GM21786 (cell line): Measurements from ENCODE around the gene USP19.
A peak's percentile ranks its signal among the peaks of the same experiment; 100 is the strongest.

Experiments used
- ATAC-seq: cut with Tn5 transposase; IDR thresholded peaks from one replicate; pipeline ENCODE4 v1.9.1; 2021; ENCODE audit not compliant: unreplicated experiment

Gene USP19

DNA sequence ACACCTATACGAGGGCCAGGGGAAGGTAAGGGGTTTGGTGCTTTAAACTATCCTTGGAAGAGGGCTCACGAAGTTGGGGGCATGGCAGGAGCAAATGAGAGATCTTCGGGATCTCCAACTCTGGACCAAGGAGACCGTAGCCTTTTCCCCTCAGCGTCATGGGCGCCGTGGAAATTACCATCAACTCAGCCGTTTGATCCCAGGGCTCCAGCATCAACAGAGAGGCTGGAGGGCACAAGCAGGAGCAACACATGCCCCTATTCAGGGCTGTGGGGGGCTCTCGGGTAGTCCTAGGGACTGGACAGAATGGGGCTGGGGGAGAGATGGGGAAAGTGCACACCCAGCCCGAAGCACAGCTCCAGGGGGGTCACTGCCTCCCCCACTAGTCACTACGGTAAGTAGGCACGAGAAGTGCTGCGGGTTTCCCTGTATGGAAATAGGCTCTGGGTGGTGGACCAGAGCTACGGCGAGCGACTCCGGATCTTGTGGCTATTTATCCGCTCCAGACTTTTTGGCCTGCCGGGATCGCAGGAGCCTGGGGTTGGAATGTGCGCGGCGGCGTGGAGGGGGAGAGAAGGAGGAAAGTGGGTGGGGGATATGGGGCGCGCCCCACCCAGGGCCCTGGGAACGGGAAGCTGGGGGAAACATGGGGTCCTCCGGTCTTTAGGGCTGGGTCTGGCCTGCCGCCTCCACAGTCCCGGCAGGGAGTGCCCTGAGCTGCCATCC lies 12.8 kb upstream of the USP19 start:
- ATAC-seq: no peak

GRCh38 chr3:49132437-49133225 lies 12.0 kb upstream of the USP19 start, which contains the start of gene LAMB2:
TSS of gene LAMB2 (minus strand) at chr3:49133050. CDS start at chr3:49132867, 183 bp downstream.
- ATAC-seq: no peak

- ATAC-seq: no peak
Observed at GRCh38 chr3:49132073-49132436, 11.4 kb upstream of the USP19 start.

- ATAC-seq: no peak
Observed at GRCh38 chr3:49131576-49131975, 11.0 kb upstream of the USP19 start.

- ATAC-seq: no peak
Observed at GRCh38 chr3:49131040-49131439, 10.4 kb upstream of the USP19 start.

- ATAC-seq: no peak
Observed at GRCh38 chr3:49124991-49125670, 4.5 kb upstream of the USP19 start.

GRCh38 chr3:49124203-49124602 lies 3.6 kb upstream of the USP19 start:
- no peak for ATAC-seq

DNA sequence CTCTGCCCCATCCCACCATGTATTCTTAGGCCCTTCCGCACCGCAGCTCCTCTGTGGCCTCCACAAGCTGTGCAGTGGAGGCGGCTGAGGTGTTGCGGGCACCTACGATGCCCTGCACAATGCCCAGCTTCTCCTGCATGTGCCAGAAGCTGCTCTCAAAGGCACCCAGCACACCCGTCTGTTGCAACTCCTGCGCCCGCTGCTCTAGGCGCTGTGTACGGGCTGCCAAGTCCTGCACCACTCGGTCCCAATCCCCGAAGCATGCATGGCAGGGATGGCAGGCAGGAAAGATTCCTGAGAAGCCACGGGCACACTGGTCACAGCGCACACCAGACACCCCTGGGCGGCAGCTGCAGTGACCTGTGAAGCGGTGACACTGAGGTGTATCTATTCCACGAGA lies 3.1 kb upstream of the USP19 start:
- ATAC-seq: no peak

GRCh38 chr3:49122886-49123545 lies 2.4 kb upstream of the USP19 start:
- ATAC-seq: no peak

DNA sequence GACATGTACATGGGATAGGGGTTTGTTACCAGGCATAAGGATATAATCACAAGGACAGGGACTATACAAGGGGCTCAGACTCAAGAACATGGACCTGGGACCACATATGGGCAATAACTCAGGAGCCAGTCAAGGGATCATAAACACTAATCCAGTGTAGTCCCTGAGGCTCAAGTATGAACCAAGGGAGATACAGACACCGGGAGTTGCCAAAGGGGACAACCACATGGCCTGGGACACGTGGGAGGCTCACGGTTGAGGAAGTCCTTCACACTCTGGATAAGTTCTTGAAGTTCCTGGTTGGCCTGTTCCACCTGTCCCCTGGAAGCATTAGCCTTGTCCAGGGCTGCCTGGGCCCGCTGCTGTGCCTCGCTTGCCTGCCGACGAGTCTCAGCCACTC lies 1.8 kb upstream of the USP19 start:
- no peak for ATAC-seq

- ATAC-seq: no peak
Observed at GRCh38 chr3:49122022-49122421, 1.4 kb upstream of the USP19 start.

GRCh38 chr3:49121132-49121736 lies 611 bp upstream of the USP19 start:
- ATAC-seq: no peak

- ATAC-seq: no peak
Observed at GRCh38 chr3:49120096-49120437, 556 bp downstream of the USP19 start.

DNA sequence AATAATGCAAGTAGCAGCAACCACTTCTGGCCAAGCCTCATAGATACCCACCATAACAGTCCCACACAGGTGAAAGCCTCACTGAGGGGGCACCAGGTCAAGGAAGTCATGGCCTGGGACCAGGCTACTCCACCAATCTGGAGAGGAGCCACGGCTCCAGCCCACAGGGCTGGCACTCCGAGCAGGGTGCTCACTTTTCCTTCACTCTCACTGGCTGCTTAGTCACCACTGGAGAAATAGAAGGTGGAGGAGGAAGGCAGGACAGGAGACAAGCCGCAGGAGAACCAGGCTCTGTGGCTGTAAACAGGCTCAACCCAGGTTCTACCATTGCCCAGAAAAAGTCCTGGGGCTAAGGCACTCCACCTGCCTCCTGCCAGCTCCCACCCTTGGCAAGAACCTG lies 1.2 kb downstream of the USP19 start:
- ATAC-seq: no peak

DNA sequence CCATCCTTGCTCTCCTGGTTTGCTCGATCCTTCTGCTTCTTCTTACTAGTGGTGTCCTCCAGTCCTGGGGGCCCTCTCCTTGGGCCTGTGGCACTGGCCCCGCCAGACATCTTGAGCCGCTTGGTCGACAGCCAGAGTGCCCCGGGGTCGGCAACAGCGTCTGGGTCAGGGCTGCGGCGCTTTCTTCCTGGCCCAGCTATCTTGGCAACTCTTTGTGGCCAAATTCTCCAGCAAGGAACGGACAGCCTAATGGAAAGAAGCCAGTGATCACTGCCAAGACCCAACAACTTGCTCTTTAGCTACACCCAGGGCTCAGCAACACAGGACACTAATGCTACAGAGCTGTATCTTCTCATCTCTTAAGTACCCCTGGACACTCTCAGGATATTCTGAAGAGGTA lies 1.6 kb downstream of the USP19 start:
- ATAC-seq: no peak

GRCh38 chr3:49112262-49112661 lies 8.4 kb downstream of the USP19 start:
- no peak for ATAC-seq

DNA sequence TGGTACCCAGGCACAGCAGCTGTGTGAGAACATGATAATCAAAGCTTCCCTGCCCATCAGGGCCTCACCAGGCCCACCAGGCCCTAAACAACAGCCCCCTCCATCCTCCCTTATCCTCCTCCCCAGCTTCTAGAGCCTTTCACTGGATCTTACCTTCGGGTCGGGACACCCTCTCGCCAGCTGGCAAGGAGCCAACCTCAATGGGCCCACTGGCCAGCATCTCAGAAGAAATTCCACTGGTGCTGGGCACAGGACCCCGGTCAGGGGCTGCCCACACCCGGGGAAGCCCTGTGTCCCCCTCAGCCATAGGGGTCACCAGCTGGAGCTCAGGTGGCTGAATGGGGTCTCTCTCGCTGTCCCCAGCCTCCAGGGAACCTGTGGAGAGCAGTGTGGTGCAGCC lies 9.3 kb downstream of the USP19 start:
- no peak for ATAC-seq

DNA sequence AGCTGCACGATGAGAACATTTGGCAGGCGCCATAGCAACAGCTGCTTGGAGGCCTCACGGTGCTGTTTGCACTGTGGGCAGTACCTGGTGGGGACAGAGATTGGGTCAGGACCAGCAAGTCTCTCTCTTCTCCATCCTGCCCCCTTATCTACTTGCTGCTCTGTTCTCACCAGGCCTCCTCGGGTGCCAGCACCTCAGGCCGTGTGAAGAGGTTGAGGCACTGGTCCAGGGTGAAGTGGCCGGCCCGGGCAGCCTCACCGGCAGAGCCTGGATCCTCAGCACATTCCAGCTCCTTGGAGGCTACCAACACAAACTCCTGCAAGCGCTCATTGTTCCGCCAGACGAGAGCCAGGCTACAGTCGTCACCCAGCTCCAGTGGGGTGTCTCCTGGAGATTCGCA lies 9.8 kb downstream of the USP19 start:
- ATAC-seq: no peak

DNA sequence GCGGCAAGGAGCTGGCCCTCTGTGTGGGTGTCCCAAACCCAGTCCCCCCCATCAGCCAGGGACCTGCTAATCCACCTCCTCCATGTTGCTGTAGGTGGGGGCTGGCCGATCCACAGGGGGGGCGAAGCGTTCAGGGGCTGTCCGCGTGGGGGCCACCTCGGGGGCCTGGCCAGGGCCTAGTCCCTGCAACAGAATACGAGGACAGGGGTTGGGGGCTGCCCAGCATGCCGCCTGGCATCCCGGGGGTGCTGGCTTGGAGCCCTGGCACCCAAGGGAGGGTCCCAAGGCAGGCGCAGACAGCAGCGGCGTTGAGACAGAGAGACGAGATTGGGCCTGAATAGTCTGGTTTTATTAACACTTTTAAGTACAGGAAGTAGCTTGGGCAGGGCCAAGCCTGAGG lies 12.3 kb downstream of the USP19 start:
- ATAC-seq: no peak

DNA sequence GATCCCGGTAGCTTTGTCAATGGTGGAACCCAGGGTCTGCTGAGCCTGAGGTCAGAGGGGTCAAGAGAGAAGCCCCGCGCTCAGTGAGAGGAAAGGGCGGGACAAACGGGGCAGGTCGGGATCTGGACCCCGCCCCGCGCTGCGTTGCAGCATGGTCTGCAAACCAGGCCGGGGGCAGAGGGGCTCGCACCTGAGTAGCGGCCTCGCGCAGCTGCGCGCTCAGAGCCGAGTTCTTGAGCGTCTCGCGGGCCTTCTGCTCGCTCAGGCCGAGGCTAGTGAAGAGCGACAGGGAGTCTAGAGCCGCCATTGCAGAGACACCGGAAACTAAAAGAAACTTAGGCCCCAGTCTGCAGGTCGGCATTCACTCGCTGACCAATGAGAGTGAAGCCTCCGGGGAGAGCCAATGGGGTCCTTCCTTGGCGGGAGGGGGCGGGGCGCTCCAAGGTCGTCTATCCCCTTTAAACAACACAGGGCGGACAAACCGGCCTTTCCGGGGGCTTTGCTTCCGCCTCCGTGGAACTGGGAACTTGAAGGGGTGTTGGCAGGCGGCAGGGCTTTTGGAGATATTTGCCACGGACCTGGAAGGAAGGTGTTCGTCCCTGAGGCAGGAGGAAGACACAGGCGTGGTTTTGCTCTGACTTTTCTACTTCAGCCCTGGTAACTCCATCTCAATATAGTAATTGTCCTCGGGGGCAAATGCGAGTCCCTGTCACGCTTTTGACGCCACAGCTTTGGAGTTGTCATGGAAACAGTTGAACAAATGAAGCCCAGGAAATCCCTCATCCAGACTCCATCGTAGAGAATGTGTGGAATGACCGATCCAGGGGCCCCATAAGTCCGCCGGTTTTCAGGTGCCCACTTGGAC lies 16.0 kb downstream of the USP19 start, which contains the start of gene QARS1:
QARS1 (minus strand) TSS at position 331 of the 865 bp plus-strand sequence; CDS start at position 307, 24 bp downstream.
- ATAC-seq: peak; percentile 92
